Liver (tissue), 9 donors: Measurements from ENCODE around the gene KRTAP10-8. TPM values are rescaled to one million over a fixed set of nuclear protein-coding genes. Genes with fewer than 3 reads are reported as not detected.

Experiments
- DNase-seq: peaks from one replicate; pipeline ENCODE4 v3.0.0-alpha.2; 2017; ENCODE audit warnings: low spot score
- H3K27ac ChIP-seq, 2 donors: one replicate each; pipeline ENCODE4 v1.7.0; 2013; ENCODE audit warnings: inconsistent platforms in 2 of 2, low read length in 2 of 2, control low read depth in 1 of 2, low read depth in 1 of 2, mild to moderate bottlenecking in 1 of 2
- H3K27me3 ChIP-seq, 4 donors: one replicate each; pipeline versions ENCODE4 v1.6.1 to v1.7.0; 2013; ENCODE audit warnings: low read length in 3 of 4, inconsistent platforms in 1 of 4, mild to moderate bottlenecking in 1 of 4, moderate library complexity in 1 of 4; ENCODE audit not compliant: control insufficient read depth in 4 of 4, insufficient read depth in 4 of 4
- H3K36me3 ChIP-seq, 4 donors: one replicate each; pipeline versions ENCODE4 v1.6.1 to v1.7.0; 2013; ENCODE audit warnings: low read length in 3 of 4, mild to moderate bottlenecking in 3 of 4, low read depth in 1 of 4, moderate library complexity in 1 of 4; ENCODE audit not compliant: control insufficient read depth in 4 of 4, insufficient read depth in 3 of 4
- H3K4me1 ChIP-seq, 4 donors: one replicate each; pipeline versions ENCODE4 v1.6.1 to v1.7.0; 2013; ENCODE audit warnings: low read length in 3 of 4, mild to moderate bottlenecking in 3 of 4, moderate library complexity in 1 of 4; ENCODE audit not compliant: control insufficient read depth in 4 of 4, insufficient read depth in 4 of 4
- H3K4me3 ChIP-seq, 3 donors: one replicate each; pipeline versions ENCODE4 v1.6.1 to v1.7.0; 2013; ENCODE audit warnings: low read length in 3 of 3, control low read depth in 1 of 3, low read depth in 1 of 3, mild to moderate bottlenecking in 1 of 3
- H3K9ac ChIP-seq, 2 donors: one replicate each; pipeline ENCODE4 v1.7.0; 2013; ENCODE audit warnings: low read length in 2 of 2, mild to moderate bottlenecking in 2 of 2, moderate library complexity in 2 of 2, control low read depth in 1 of 2, low read depth in 1 of 2
- H3K9me3 ChIP-seq, 4 donors: one replicate each; pipeline versions ENCODE4 v1.6.1 to v1.7.0; 2013; ENCODE audit warnings: low read length in 3 of 4; ENCODE audit not compliant: control insufficient read depth in 4 of 4
- ATF3 ChIP-seq: IDR thresholded peaks from 2 replicates; pipeline ENCODE4 v1.6.1; 2016; ENCODE audit warnings: antibody characterized with exemption
- CTCF ChIP-seq: fragments of 150-350 bp; IDR thresholded peaks from 2 replicates; pipeline ENCODE4 v1.5.1; 2017; ENCODE audit warnings: improper control_type of control experiment, low read depth, low read length; ENCODE audit not compliant: missing input control
- EGR1 ChIP-seq, 2 donors: IDR thresholded peaks; 2 replicates each; pipeline ENCODE4 v1.6.1; 2016 to 2018; ENCODE audit warnings: antibody characterized with exemption in 2 of 2, low read depth in 2 of 2
- FOXA1 ChIP-seq: IDR thresholded peaks from 2 replicates; pipeline ENCODE4 v1.6.1; 2016; ENCODE audit warnings: antibody characterized with exemption
- FOXA2 ChIP-seq: IDR thresholded peaks from 2 replicates; pipeline ENCODE4 v1.6.1; 2016; ENCODE audit warnings: antibody characterized with exemption
- GABPA ChIP-seq, 2 donors: IDR thresholded peaks in 1 of 2; conservative IDR thresholded peaks in 1 of 2; 2 replicates each; pipeline ENCODE4 v1.6.1; 2016; ENCODE audit warnings: antibody characterized with exemption in 2 of 2, mild to moderate bottlenecking in 1 of 2, moderate library complexity in 1 of 2
- HNF4A ChIP-seq, 2 donors: conservative IDR thresholded peaks; 2 replicates each; pipeline ENCODE4 v1.6.1; 2016; ENCODE audit warnings: antibody characterized with exemption in 2 of 2, mild to moderate bottlenecking in 2 of 2
- HNF4G ChIP-seq: IDR thresholded peaks from 2 replicates; pipeline ENCODE4 v1.6.1; 2016; ENCODE audit warnings: antibody characterized with exemption
- JUND ChIP-seq, 2 donors: IDR thresholded peaks; 2 replicates each; pipeline ENCODE4 v1.6.1; 2016; ENCODE audit warnings: antibody characterized with exemption in 2 of 2
- MAX ChIP-seq: IDR thresholded peaks from 2 replicates; pipeline ENCODE4 v1.6.1; 2016; ENCODE audit warnings: antibody characterized with exemption
- NR2F2 ChIP-seq: IDR thresholded peaks from 2 replicates; pipeline ENCODE4 v1.6.1; 2016; ENCODE audit warnings: antibody characterized with exemption
- RAD21 ChIP-seq, 2 donors: IDR thresholded peaks; 2 replicates each; pipeline ENCODE4 v1.6.1; 2016; ENCODE audit warnings: antibody characterized with exemption in 2 of 2, mild to moderate bottlenecking in 2 of 2
- REST ChIP-seq: IDR thresholded peaks from 2 replicates; pipeline ENCODE4 v1.6.1; 2016; ENCODE audit warnings: antibody characterized with exemption, mild to moderate bottlenecking
- RXRA ChIP-seq, 2 donors: IDR thresholded peaks; 2 replicates each; pipeline ENCODE4 v1.6.1; 2017 to 2018; ENCODE audit warnings: antibody characterized with exemption in 2 of 2, mild to moderate bottlenecking in 1 of 2
- SP1 ChIP-seq: IDR thresholded peaks from 2 replicates; pipeline ENCODE4 v1.6.1; 2018; ENCODE audit warnings: antibody characterized with exemption, mild to moderate bottlenecking
- TAF1 ChIP-seq: conservative IDR thresholded peaks from 2 replicates; pipeline ENCODE4 v1.6.1; 2016; ENCODE audit warnings: antibody characterized with exemption, mild to moderate bottlenecking
- YY1 ChIP-seq: IDR thresholded peaks from 2 replicates; pipeline ENCODE4 v1.6.1; 2016; ENCODE audit warnings: antibody characterized with exemption, mild to moderate bottlenecking
- ZBTB33 ChIP-seq: IDR thresholded peaks from 2 replicates; pipeline ENCODE4 v1.6.1; 2016; ENCODE audit warnings: antibody characterized with exemption
- WGBS: extraction: QIAGEN DNeasy Blood & Tissue Kit; methylation state at CpG from one replicate; pipeline ENCODE4 v1.1.7; 2013; 5-methylcytosine and 5-hydroxymethylcytosine counted together
- polyA plus RNA-seq, 2 donors: library from polyadenylated mRNA; stranded (reverse) in 1 of 2; unstranded in 1 of 2; fragments of 200-250 nt in 1 of 2; fragments of >200 nt in 1 of 2; fragmentation: Nextera tagmentation in 1 of 2; extraction: Ambion mirVana in 1 of 2; gene quantifications; one replicate each; pipeline versions ENCODE4 v1.2.1 to v1.2.3, GENCODE V29; 2013 to 2015
- total RNA-seq, 2 donors: library from RNA; depleted of rRNA; stranded (reverse); fragments of >200 nt; gene quantifications; one replicate each; pipeline ENCODE4 v1.2.3, GENCODE V29; 2014
- donor health status: healthy.
- donor health status: healthy.
- donor health status: healthy.
- donor health status: healthy.
- donor health status: healthy.

KRTAP10-8 gene
- total and polyA plus RNA-seq, 4 donors, result not detected

GRCh38 chr21:44589586-44590305, 22.1 kb upstream of the KRTAP10-8 start:
- H3K27ac ChIP-seq, result no peak overlapping the region
- no peaks in the 10 kb centered on the region for H3K36me3 ChIP-seq
- no peak for DNase-seq
- no peaks in the 10 kb centered on the region for H3K27me3 ChIP-seq
- WGBS, result 79% methylated on average over 24 of the region's 24 CpGs
- peaks cover 0 to 6% (median 0%) of the 10 kb centered on the region in 4 donors for H3K9me3 ChIP-seq
- H3K9ac ChIP-seq, result no peak overlapping the region
- TF ChIP-seq ZBTB33 (no peak), NR2F2 (no peak), YY1 (no peak), REST (no peak), FOXA2 (no peak), RAD21 (IDR thresholded peaks at IDR 0.05) (no peak), MAX (no peak), GABPA (IDR thresholded peaks at IDR 0.05 in 1 of 2, conservative IDR thresholded peaks at IDR 0.05 in 1 of 2) (no peak), EGR1 (IDR thresholded peaks at IDR 0.05; ENCODE audit: low read depth in 2 of 2) (no peak)
- no peak overlapping the region for H3K4me3 ChIP-seq
- peaks cover 1 to 27% (median 16%) of the 10 kb centered on the region in 4 donors for H3K4me1 ChIP-seq

GRCh38 chr21:44590311-44590721, 21.6 kb upstream of the KRTAP10-8 start:
- Histone ChIP-seq H3K27me3 (no peaks in the 10 kb centered on the region), H3K4me1 (peaks cover 1 to 27% (median 16%) of the 10 kb centered on the region in 4 donors), H3K36me3 (no peaks in the 10 kb centered on the region), H3K27ac (no peak overlapping the region), H3K4me3 (no peak overlapping the region), H3K9me3 (peaks cover 0 to 6% (median 0%) of the 10 kb centered on the region in 4 donors), H3K9ac (no peak overlapping the region)
- WGBS, result 81% methylated on average over 10 of the region's 10 CpGs
- no peak for DNase-seq
- TF ChIP-seq YY1 (no peak), RXRA (IDR thresholded peaks at IDR 0.05) (no peak), EGR1 (IDR thresholded peaks at IDR 0.05; ENCODE audit: low read depth in 2 of 2) (no peak), RAD21 (IDR thresholded peaks at IDR 0.05) (no peak), ATF3 (no peak), SP1 (no peak), ZBTB33 (no peak), FOXA2 (no peak), GABPA (IDR thresholded peaks at IDR 0.05 in 1 of 2, conservative IDR thresholded peaks at IDR 0.05 in 1 of 2) (no peak), JUND (IDR thresholded peaks at IDR 0.05) (no peak), CTCF (no peak), FOXA1 (no peak), TAF1 (no peak), HNF4A (conservative IDR thresholded peaks at IDR 0.05) (no peak), HNF4G (no peak)
